A673 (cell line): ENCODE results near the gene FAM9C. TPM values are rescaled to one million over a fixed set of nuclear protein-coding genes. Genes with fewer than 3 reads are reported as not detected.

Experiments used
- BruUV-seq: library from RNA; stranded (reverse); fragments of 400-500 nt; replicated peaks from 2 replicates; lab custom pipeline; 2021; lab: Mats Ljungman, UMichigan
- CTCF ChIA-PET: fragments of 300-600 bp; sonication (Branson Sonifier 250); formaldehyde crosslinking; loops from one replicate; lab custom pipeline; 2022; ENCODE audit warnings: antibody characterized with exemption; lab: Charles Lee
- POLR2A ChIA-PET: fragments of 300-600 bp; sonication (Branson Sonifier 250); formaldehyde crosslinking; loops from one replicate; lab custom pipeline; 2022; ENCODE audit warnings: antibody characterized with exemption; ENCODE audit not compliant: low non-redundant PET; lab: Charles Lee
- DNase-seq: peaks from one replicate; pipeline ENCODE4 v3.0.0-alpha.2; 2015; ENCODE audit warnings: low spot score
- H3K27ac ChIP-seq: fragments of 200-600 bp; sonication (generic); 2 replicates; pipeline ENCODE4 v1.5.1; 2016; ENCODE audit warnings: mixed run types, low read depth, mild to moderate bottlenecking, mixed read lengths, antibody characterized with exemption, low read length; ENCODE audit not compliant: poor library complexity, severe bottlenecking
- H3K27me3 ChIP-seq: fragments of 200-600 bp; sonication (generic); replicated peaks from 2 replicates; pipeline ENCODE4 v1.6.1; 2017; ENCODE audit warnings: mixed run types, low read depth, mild to moderate bottlenecking, mixed read lengths, antibody characterized with exemption, low read length; ENCODE audit not compliant: insufficient read depth, poor library complexity
- H3K36me3 ChIP-seq: fragments of 200-600 bp; sonication (generic); 2 replicates; pipeline ENCODE4 v1.6.1; 2016; ENCODE audit warnings: mixed run types, mild to moderate bottlenecking, mixed read lengths, antibody characterized with exemption, low read length; ENCODE audit not compliant: insufficient read depth, poor library complexity, severe bottlenecking
- H3K4me1 ChIP-seq: fragments of 200-600 bp; sonication (generic); 2 replicates; pipeline ENCODE4 v1.6.1; 2017; ENCODE audit warnings: mixed run types, mild to moderate bottlenecking, mixed read lengths, antibody characterized with exemption, low read length; ENCODE audit not compliant: insufficient read depth, poor library complexity, severe bottlenecking
- H3K4me3 ChIP-seq: fragments of 200-600 bp; sonication (generic); 2 replicates; pipeline ENCODE4 v1.5.1; 2016; ENCODE audit warnings: low read depth, mixed run types, mild to moderate bottlenecking, mixed read lengths, low read length; ENCODE audit not compliant: poor library complexity, severe bottlenecking
- H3K9me3 ChIP-seq: fragments of 200-600 bp; sonication (generic); 2 replicates; pipeline ENCODE4 v1.6.1; 2016; ENCODE audit warnings: mixed run types, low read depth, mild to moderate bottlenecking, mixed read lengths, antibody characterized with exemption, low read length; ENCODE audit not compliant: poor library complexity, severe bottlenecking
- EZH2 ChIP-seq: fragments of 200-600 bp; sonication (generic); IDR thresholded peaks from 2 replicates; pipeline ENCODE4 v1.6.1; 2017; ENCODE audit warnings: borderline replicate concordance, low read depth, mild to moderate bottlenecking, mixed read lengths, antibody characterized with exemption, low read length; ENCODE audit not compliant: poor library complexity, severe bottlenecking
- intact Hi-C: fragments of 100-400 bp; cut with micrococcal nuclease; formaldehyde crosslinking; loops from one replicate; pipeline ENCODE4 v1.10.0; 2022; ENCODE audit not compliant: unreplicated experiment
- total RNA-seq: library from RNA; stranded (reverse); gene quantifications from 2 replicates; pipeline ENCODE4 v1.2.3, GENCODE V29; 2021
- TF ChIP-seq, protein P1 (sequence below): fragments of 300-800, 200-600 bp; sonication (generic); conservative IDR thresholded peaks from 2 replicates; pipeline ENCODE4 v1.5.1; 2017; ENCODE audit warnings: low read depth, mild to moderate bottlenecking, antibody characterized with exemption, low read length, moderate library complexity, mixed read lengths

Gene FAM9C
- total RNA-seq, 1 experiment from 2014 or later: not detected

DNA sequence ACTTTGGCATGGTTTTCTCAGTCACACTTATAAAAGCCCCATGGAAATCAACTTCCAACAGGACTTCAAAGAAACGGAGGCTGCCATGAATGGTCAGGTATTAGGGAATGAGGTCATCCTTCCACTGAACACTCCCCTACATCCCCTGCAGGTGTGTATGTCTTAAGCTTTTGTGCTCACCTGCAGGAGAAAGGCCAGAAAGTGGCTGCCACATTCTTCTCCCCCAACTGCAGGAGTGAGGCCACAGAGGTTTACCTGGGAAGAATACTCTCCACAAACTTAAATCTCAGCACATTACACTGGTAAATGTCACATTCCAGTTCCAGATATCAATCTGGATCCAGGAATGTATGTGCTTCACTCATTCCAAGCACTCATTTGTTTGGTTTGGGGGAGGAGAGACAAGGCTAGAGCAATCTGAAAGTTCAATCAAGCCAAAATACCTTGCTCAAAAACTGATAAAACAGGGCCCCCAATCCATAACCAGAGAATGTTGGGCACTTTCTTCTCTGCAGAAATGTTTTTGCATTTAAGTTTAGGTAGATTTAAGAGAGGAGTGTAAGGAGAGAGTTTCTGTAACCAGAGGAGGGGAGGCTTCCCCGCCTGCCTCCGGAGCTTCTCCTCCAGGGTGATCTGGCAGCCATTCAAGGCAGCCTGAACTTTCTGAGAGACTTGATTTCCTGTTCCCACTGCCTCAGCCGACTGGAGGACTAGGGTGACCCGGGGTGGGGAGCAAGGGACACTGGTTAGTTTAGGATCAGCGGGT, 15.4 kb downstream of the FAM9C start:
- H3K27ac ChIP-seq: no peak overlapping the region
- BruUV-seq: no TSS peak
- H3K27me3 ChIP-seq: peaks cover 3% of the 10 kb centered on the region
- ChIA-PET CTCF (no interaction called here), POLR2A (no interaction called here)
- H3K4me3 ChIP-seq: no peak overlapping the region
- no peak for TF ChIP-seq EZH2
- TF ChIP-seq, protein P1, sequence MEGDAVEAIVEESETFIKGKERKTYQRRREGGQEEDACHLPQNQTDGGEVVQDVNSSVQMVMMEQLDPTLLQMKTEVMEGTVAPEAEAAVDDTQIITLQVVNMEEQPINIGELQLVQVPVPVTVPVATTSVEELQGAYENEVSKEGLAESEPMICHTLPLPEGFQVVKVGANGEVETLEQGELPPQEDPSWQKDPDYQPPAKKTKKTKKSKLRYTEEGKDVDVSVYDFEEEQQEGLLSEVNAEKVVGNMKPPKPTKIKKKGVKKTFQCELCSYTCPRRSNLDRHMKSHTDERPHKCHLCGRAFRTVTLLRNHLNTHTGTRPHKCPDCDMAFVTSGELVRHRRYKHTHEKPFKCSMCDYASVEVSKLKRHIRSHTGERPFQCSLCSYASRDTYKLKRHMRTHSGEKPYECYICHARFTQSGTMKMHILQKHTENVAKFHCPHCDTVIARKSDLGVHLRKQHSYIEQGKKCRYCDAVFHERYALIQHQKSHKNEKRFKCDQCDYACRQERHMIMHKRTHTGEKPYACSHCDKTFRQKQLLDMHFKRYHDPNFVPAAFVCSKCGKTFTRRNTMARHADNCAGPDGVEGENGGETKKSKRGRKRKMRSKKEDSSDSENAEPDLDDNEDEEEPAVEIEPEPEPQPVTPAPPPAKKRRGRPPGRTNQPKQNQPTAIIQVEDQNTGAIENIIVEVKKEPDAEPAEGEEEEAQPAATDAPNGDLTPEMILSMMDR: no peak
- intact Hi-C loops: no loop called here
- DNase-seq: peak; percentile 55
- peaks cover 18% of the 10 kb centered on the region for H3K4me1 ChIP-seq
- H3K9me3 ChIP-seq: no peaks in the 10 kb centered on the region
- no peaks in the 10 kb centered on the region for H3K36me3 ChIP-seq

DNA sequence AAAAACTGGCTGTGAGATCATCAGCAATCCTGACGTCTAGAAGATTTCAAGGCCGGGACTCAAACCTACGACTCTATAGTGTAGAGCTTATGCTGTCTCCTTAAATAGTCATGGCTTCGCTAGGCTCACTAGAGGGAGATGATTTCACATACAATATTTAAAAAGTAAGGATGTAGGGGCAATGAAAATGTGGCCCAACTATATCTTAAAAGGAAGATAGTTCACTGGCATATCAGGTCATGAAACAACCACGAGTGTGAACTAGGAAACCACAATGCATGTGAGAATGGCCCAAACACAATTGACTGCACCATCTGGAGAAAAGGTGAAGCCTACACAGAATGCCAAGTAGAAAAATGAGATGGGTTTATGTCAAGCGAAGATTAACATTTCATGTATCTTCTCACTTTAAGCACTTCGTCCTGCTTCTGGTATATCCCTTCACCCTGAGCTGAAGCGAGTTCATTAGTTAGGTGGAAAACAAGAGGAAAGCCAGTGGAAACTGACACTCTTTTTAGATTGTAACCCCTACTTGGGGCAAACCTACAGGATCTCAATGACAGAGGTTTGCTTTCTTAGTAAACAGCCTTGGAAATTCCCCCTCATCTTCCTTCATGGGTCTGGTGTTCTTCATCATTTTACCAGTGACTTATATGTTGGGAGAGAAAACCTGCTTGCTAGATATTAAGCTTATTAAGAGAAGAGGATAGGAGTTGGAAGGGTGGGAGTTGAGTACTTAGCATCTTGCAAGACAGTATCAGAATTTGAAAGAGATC, 17.4 kb downstream of the FAM9C start:
- H3K4me3 ChIP-seq: no peak overlapping the region
- no peaks in the 10 kb centered on the region for H3K36me3 ChIP-seq
- POLR2A ChIA-PET: no interaction called here
- BruUV-seq: no TSS peak
- CTCF ChIA-PET: no interaction called here
- H3K4me1 ChIP-seq: peaks cover 18% of the 10 kb centered on the region
- H3K27ac ChIP-seq: no peak overlapping the region
- H3K27me3 ChIP-seq: no peaks in the 10 kb centered on the region
- no peaks in the 10 kb centered on the region for H3K9me3 ChIP-seq
- intact Hi-C loops: no loop called here
- TF ChIP-seq, protein P1: no peak
- TF ChIP-seq EZH2: no peak
- no peak for DNase-seq

DNA sequence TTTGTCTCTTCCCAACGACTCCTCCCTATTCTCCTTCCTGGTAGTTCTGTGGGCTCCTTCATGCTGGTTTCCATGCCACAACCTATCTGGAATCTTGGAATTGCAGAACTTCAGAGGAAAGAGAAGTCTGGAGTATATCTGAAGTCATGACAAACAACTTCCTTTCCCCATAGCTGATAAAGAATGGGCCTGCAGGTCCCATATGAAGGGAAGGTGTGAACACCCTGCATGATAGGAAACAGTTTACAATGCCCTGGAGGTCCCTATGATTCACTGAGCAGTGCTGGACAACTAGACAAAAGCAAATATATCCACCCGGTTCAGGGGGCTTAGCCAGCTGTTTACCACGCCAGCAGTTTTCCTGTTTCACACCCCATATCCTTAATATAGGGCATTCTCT, 19.4 kb downstream of the FAM9C start:
- TF ChIP-seq EZH2: no peak
- H3K27ac ChIP-seq: no peak overlapping the region
- H3K27me3 ChIP-seq: no peaks in the 10 kb centered on the region
- peaks cover 13% of the 10 kb centered on the region for H3K4me1 ChIP-seq
- H3K36me3 ChIP-seq: no peaks in the 10 kb centered on the region
- POLR2A ChIA-PET: no interaction called here
- no peaks in the 10 kb centered on the region for H3K9me3 ChIP-seq
- BruUV-seq: no TSS peak
- no peak for DNase-seq
- intact Hi-C loops: no loop called here
- no peak overlapping the region for H3K4me3 ChIP-seq
- CTCF ChIA-PET: no interaction called here
